ENCODE data around the gene RBM10. TPM values are rescaled to one million over a fixed set of nuclear protein-coding genes. Genes with fewer than 3 reads are reported as not detected.

Gene RBM10
- total and polyA plus RNA-seq, 2 experiments from 2014 or later = 39.5 to 101 TPM

DNA sequence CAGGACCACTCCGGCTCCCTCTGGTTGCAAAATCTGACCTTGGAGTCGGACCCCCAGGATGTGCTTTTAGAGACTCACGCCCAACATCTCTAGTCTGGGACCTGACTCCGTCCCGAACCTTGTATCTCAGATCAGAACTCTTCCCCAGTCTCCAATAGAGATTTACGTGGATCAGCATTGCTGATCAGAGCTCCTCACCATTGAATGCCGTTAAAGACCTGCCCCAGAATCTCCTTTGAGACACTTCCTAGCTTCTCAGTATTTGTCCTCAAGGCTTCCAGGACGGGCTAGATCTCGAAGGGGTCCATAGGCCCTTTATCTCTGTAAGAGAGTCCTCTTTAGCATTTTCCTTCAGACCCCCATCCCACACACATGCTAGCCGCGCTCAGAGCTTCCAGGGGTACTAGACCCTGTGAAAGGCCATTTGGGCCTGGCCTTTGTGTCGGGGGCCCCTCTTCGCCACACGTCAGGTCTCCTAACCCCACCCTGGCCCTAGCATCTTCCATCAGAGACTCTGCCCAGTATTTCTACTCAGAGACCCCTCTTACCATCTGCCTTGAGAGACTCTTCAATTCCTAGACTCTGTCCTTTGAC, 49.3 kb downstream of the RBM10 start:
- Mint-ChIP-seq H3K27me3 (ENCODE audit: insufficient read depth, low read depth, poor library complexity) (peaks cover 30% of the 10 kb centered on the region), H3K4me3 (peak overlapping the region; percentile 94), H3K36me3 (ENCODE audit: low read depth) (peaks cover 48% of the 10 kb centered on the region), H3K9me3 (no peaks in the 10 kb centered on the region), H3K27ac (peak overlapping the region; percentile 98), H3K4me1 (peaks cover 49% of the 10 kb centered on the region)
- H3K4me1 ChIP-seq (ENCODE audit: insufficient read depth) = peaks cover 28% of the 10 kb centered on the region
- DNase-seq (ENCODE audit: low spot score) (no peak), ATAC-seq (no peak)
- H3F3A ChIP-seq (replicated peaks; ENCODE audit: low read depth) = no peaks in the 10 kb centered on the region
- no peaks in the 10 kb centered on the region for H3K9me2 ChIP-seq (ENCODE audit: insufficient read depth)
- H4K20me1 ChIP-seq (replicated peaks; ENCODE audit: insufficient read depth) = peaks cover 8% of the 10 kb centered on the region
- H3K36me3 ChIP-seq (ENCODE audit: insufficient read depth) = peaks cover 2% of the 10 kb centered on the region; the same call in 1 of the 2 replicates
- H3K4me2 ChIP-seq = peak overlapping the region; percentile 86
- H3K4me3 ChIP-seq = peak overlapping the region; percentile 82
- H3K27ac ChIP-seq (ENCODE audit: low read depth) = peak overlapping the region; percentile 91; the same call in 1 of the 2 replicates
- H2AFZ ChIP-seq = no peak overlapping the region
- TF ChIP-seq EZH2 (IDR thresholded peaks at IDR 0.05; ENCODE audit: low read depth, unreplicated experiment) (no peak), NANOG (IDR thresholded peaks at IDR 0.05; ENCODE audit: borderline replicate concordance) (no peak), EZH2phosphoT487 (IDR thresholded peaks at IDR 0.05; ENCODE audit: unreplicated experiment) (no peak), ZNF114 (CRISPR knock-in tag; IDR thresholded peaks at IDR 0.05) (no peak)
- TF ChIP-seq, protein P1, sequence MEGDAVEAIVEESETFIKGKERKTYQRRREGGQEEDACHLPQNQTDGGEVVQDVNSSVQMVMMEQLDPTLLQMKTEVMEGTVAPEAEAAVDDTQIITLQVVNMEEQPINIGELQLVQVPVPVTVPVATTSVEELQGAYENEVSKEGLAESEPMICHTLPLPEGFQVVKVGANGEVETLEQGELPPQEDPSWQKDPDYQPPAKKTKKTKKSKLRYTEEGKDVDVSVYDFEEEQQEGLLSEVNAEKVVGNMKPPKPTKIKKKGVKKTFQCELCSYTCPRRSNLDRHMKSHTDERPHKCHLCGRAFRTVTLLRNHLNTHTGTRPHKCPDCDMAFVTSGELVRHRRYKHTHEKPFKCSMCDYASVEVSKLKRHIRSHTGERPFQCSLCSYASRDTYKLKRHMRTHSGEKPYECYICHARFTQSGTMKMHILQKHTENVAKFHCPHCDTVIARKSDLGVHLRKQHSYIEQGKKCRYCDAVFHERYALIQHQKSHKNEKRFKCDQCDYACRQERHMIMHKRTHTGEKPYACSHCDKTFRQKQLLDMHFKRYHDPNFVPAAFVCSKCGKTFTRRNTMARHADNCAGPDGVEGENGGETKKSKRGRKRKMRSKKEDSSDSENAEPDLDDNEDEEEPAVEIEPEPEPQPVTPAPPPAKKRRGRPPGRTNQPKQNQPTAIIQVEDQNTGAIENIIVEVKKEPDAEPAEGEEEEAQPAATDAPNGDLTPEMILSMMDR (conservative IDR thresholded peaks at IDR 0.05; ENCODE audit: low read depth in 2 of 2) = no peak
- no peaks in the 10 kb centered on the region for H3K27me3 ChIP-seq (ENCODE audit: insufficient read depth)
- H3K79me2 ChIP-seq (replicated peaks; ENCODE audit: insufficient read depth) = peaks cover 49% of the 10 kb centered on the region

DNA sequence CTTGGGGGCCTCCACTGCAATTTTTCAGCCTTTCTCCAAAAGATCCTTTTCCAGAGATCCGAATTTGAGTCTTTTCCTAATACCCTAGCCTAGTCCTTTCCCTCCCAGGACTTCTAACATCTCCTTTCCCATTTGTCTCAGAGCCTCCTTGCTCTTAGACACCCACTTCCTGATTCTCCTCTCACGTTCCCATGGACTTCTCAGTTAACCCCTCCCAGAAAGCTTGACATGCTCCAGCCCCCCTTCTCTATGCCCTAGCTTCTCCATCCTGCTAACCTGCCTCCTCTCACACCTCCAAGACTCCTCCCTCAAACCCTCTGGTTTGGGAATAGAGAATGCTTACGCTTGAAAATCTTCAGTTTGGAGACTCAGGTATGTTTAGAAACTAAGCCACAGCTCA, 51.1 kb downstream of the RBM10 start:
- no peaks in the 10 kb centered on the region for H3K9me2 ChIP-seq (ENCODE audit: insufficient read depth)
- peak overlapping the region; percentile 82 for H3K4me3 ChIP-seq
- H3K27me3 Mint-ChIP-seq (ENCODE audit: insufficient read depth, low read depth, poor library complexity) = peaks cover 30% of the 10 kb centered on the region
- H3K27ac Mint-ChIP-seq = peak overlapping the region; percentile 63
- H3K27ac ChIP-seq (ENCODE audit: low read depth) = no peak overlapping the region
- H3F3A ChIP-seq (replicated peaks; ENCODE audit: low read depth) = no peaks in the 10 kb centered on the region
- peaks cover 66% of the 10 kb centered on the region for H3K36me3 Mint-ChIP-seq (ENCODE audit: low read depth)
- H3K27me3 ChIP-seq (ENCODE audit: insufficient read depth) = no peaks in the 10 kb centered on the region
- H3K36me3 ChIP-seq (ENCODE audit: insufficient read depth) = peaks cover 16% of the 10 kb centered on the region
- H3K4me1 Mint-ChIP-seq = peaks cover 49% of the 10 kb centered on the region
- peaks cover 28% of the 10 kb centered on the region for H3K4me1 ChIP-seq (ENCODE audit: insufficient read depth)
- DNase-seq (ENCODE audit: low spot score) (no peak), ATAC-seq (no peak)
- H4K20me1 ChIP-seq (replicated peaks; ENCODE audit: insufficient read depth) = peaks cover 8% of the 10 kb centered on the region
- no peaks in the 10 kb centered on the region for H3K9me3 Mint-ChIP-seq
- TF ChIP-seq, protein P1 (conservative IDR thresholded peaks at IDR 0.05; ENCODE audit: low read depth in 2 of 2) = no peak
- H3K4me3 Mint-ChIP-seq = peak overlapping the region; percentile 94
- H2AFZ ChIP-seq = no peak overlapping the region
- peak overlapping the region; percentile 69 for H3K4me2 ChIP-seq
- H3K79me2 ChIP-seq (replicated peaks; ENCODE audit: insufficient read depth) = peaks cover 49% of the 10 kb centered on the region

Measured in GM23338 (cell line).